Suprapubic skin (tissue), 4 donors: ENCODE data around the gene COL4A6. TPM values are rescaled to one million over a fixed set of nuclear protein-coding genes. Genes with fewer than 3 reads are reported as not detected.

Source experiments
- DNase-seq, 2 donors: peaks; one replicate each; pipeline ENCODE4 v3.0.0-alpha.2; 2019; ENCODE audit warnings: low spot score in 2 of 2
- H3K27ac ChIP-seq: fragments of 200-600 bp; sonication (generic); one replicate; pipeline ENCODE4 v1.5.1; 2019
- H3K27me3 ChIP-seq: fragments of 200-600 bp; sonication (generic); one replicate; pipeline ENCODE4 v1.5.1; 2019
- H3K36me3 ChIP-seq: fragments of 200-600 bp; sonication (generic); one replicate; pipeline ENCODE4 v1.5.1; 2019
- H3K4me1 ChIP-seq: fragments of 200-600 bp; sonication (generic); one replicate; pipeline ENCODE4 v1.5.1; 2019
- H3K4me3 ChIP-seq: fragments of 200-600 bp; sonication (generic); one replicate; pipeline ENCODE4 v1.5.1; 2019; ENCODE audit warnings: mild to moderate bottlenecking
- H3K9me3 ChIP-seq: fragments of 200-600 bp; sonication (generic); one replicate; pipeline ENCODE4 v1.5.1; 2019
- CTCF ChIP-seq, 2 donors: fragments of 200-600 bp in 1 of 2; fragments of 450-650 bp in 1 of 2; sonication (generic) in 1 of 2; IDR thresholded peaks; one replicate each; pipeline ENCODE4 v1.5.1; 2016 to 2019; ENCODE audit warnings: antibody characterized with exemption in 2 of 2, mild to moderate bottlenecking in 1 of 2, moderate library complexity in 1 of 2
- EP300 ChIP-seq: sonication (generic); formaldehyde crosslinking; IDR thresholded peaks from one replicate; pipeline ENCODE4 v1.6.1; 2017; ENCODE audit warnings: antibody characterized with exemption
- POLR2A ChIP-seq, 2 donors: fragments of 450-650 bp; IDR thresholded peaks; one replicate each; pipeline ENCODE4 v1.6.1; 2017; ENCODE audit warnings: antibody characterized with exemption in 2 of 2, mild to moderate bottlenecking in 2 of 2, moderate library complexity in 2 of 2
- POLR2AphosphoS5 ChIP-seq, 3 donors: sonication (generic); formaldehyde crosslinking; IDR thresholded peaks; one replicate each; pipeline ENCODE4 v1.6.1; 2017; ENCODE audit warnings: antibody characterized with exemption in 3 of 3
- WGBS: methylation state at CpG from one replicate; pipeline ENCODE4 v1.1.5; 2018; 5-methylcytosine and 5-hydroxymethylcytosine counted together
- total RNA-seq, 4 donors: library from RNA; depleted of rRNA; stranded (reverse); fragments of >200 nt; gene quantifications; one replicate each; pipeline ENCODE4 v1.1.0, GENCODE V29; 2016

Gene COL4A6
- total RNA-seq, 4 donors from 2014 or later: 14.9 to 20.7 (median 16.5) TPM

GRCh38 chrX:108347800-108348199 lies 90.4 kb downstream of the COL4A6 start:
- TF ChIP-seq POLR2AphosphoS5 (IDR thresholded peaks at IDR 0.05) (no peak), POLR2A (IDR thresholded peaks at IDR 0.05) (no peak), EP300 (no peak), CTCF (IDR thresholded peaks at IDR 0.05) (no peak)
- no peak for DNase-seq
- Histone ChIP-seq H3K27me3 (no peaks in the 10 kb centered on the region), H3K27ac (no peak overlapping the region), H3K4me3 (no peak overlapping the region), H3K36me3 (no peaks in the 10 kb centered on the region), H3K9me3 (no peaks in the 10 kb centered on the region), H3K4me1 (peaks cover 3% of the 10 kb centered on the region)
- 49% methylated on average over 3 of the region's 3 CpGs for WGBS

GRCh38 chrX:108344216-108344615 lies 94.0 kb downstream of the COL4A6 start:
- Histone ChIP-seq H3K4me3 (no peak overlapping the region), H3K9me3 (no peaks in the 10 kb centered on the region)
- TF ChIP-seq CTCF (IDR thresholded peaks at IDR 0.05) (no peak), POLR2AphosphoS5 (IDR thresholded peaks at IDR 0.05) (no peak), POLR2A (IDR thresholded peaks at IDR 0.05) (no peak), EP300 (no peak)

GRCh38 chrX:108341947-108342346 lies 96.3 kb downstream of the COL4A6 start:
- no peak overlapping the region for H3K4me3 ChIP-seq
- no peaks in the 10 kb centered on the region for H3K9me3 ChIP-seq
- 37% methylated on average over 1 of the region's 1 CpG for WGBS
- no peak for TF ChIP-seq POLR2A (IDR thresholded peaks at IDR 0.05)
- TF ChIP-seq CTCF (IDR thresholded peaks at IDR 0.05): no peak
- H3K4me1 ChIP-seq: peaks cover 3% of the 10 kb centered on the region
- H3K27me3 ChIP-seq: no peaks in the 10 kb centered on the region
- no peak overlapping the region for H3K27ac ChIP-seq
- H3K36me3 ChIP-seq: no peaks in the 10 kb centered on the region
- no peak for DNase-seq

More at GRCh38 chrX:108344216-108344615, 94.0 kb downstream of the COL4A6 start:
- WGBS: 44% methylated on average over 1 of the region's 1 CpG
- DNase-seq: no peak
- H3K27ac ChIP-seq: no peak overlapping the region
- no peaks in the 10 kb centered on the region for H3K36me3 ChIP-seq
- no peaks in the 10 kb centered on the region for H3K27me3 ChIP-seq
- peaks cover 3% of the 10 kb centered on the region for H3K4me1 ChIP-seq

- Histone ChIP-seq H3K9me3 (no peaks in the 10 kb centered on the region), H3K4me3 (no peak overlapping the region), H3K27ac (no peak overlapping the region), H3K27me3 (no peaks in the 10 kb centered on the region), H3K36me3 (no peaks in the 10 kb centered on the region), H3K4me1 (no peaks in the 10 kb centered on the region)
- 95% methylated on average over 1 of the region's 1 CpG for WGBS
- no peak for DNase-seq
- TF ChIP-seq POLR2AphosphoS5 (IDR thresholded peaks at IDR 0.05) (no peak), POLR2A (IDR thresholded peaks at IDR 0.05) (no peak), EP300 (no peak), CTCF (IDR thresholded peaks at IDR 0.05) (no peak)
Observed at GRCh38 chrX:108332281-108332680, 105.9 kb downstream of the COL4A6 start.

- 67% methylated on average over 7 of the region's 7 CpGs for WGBS
- Histone ChIP-seq H3K27ac (no peak overlapping the region), H3K36me3 (no peaks in the 10 kb centered on the region), H3K4me3 (no peak overlapping the region), H3K9me3 (no peaks in the 10 kb centered on the region), H3K27me3 (no peaks in the 10 kb centered on the region), H3K4me1 (no peaks in the 10 kb centered on the region)
- no peak for TF ChIP-seq CTCF (IDR thresholded peaks at IDR 0.05)
- no peak for TF ChIP-seq POLR2AphosphoS5 (IDR thresholded peaks at IDR 0.05)
- no peak for TF ChIP-seq POLR2A (IDR thresholded peaks at IDR 0.05)
- no peak for TF ChIP-seq EP300
- DNase-seq: no peak
Observed at GRCh38 chrX:108331126-108331909, 106.9 kb downstream of the COL4A6 start.
